ENCODE measurements around the gene TYR.
"Not testable (repeated sequence)": the region's sequence is repeated elsewhere in the genome, so short reads cannot be mapped to it uniquely, and the experiment has no call there.

Gene TYR
- total RNA-seq, result 0 to 0.09 (median 0) reads per million in 4 experiments

GRCh38 chr11:89177691-89178231 is at the start of gene TYR:
Gene TYR (plus strand): TSS chr11:89177875. CDS start chr11:89177954, 79 bp downstream.
- DNase-seq, result no peak

GRCh38 chr11:89136606-89137005 is 41.1 kb upstream of the TYR start:
- DNase-seq, result no peak

GRCh38 chr11:89147229-89147628 is 30.4 kb upstream of the TYR start:
- no peak for DNase-seq

GRCh38 chr11:89159974-89160373 is 17.7 kb upstream of the TYR start:
- DNase-seq, result no peak

GRCh38 chr11:89161949-89162348 is 15.7 kb upstream of the TYR start:
- no peak for DNase-seq

- no peak for DNase-seq
Observed at GRCh38 chr11:89163686-89164085, 14.0 kb upstream of the TYR start.

- DNase-seq, result no peak
Observed at GRCh38 chr11:89168396-89168795, 9.3 kb upstream of the TYR start.

GRCh38 chr11:89175796-89176195 is 1.9 kb upstream of the TYR start:
- no peak for DNase-seq

GRCh38 chr11:89176938-89177337 is 737 bp upstream of the TYR start:
- DNase-seq, result no peak

- no peak for DNase-seq
Observed at GRCh38 chr11:89181111-89181510, 3.4 kb downstream of the TYR start.

- DNase-seq, result no peak
Observed at GRCh38 chr11:89182773-89183518, 5.3 kb downstream of the TYR start.

- DNase-seq, result no peak
Observed at GRCh38 chr11:89184021-89184420, 6.3 kb downstream of the TYR start.

GRCh38 chr11:89189776-89190175 is 12.1 kb downstream of the TYR start:
- no peak for DNase-seq

GRCh38 chr11:89201138-89201537 is 23.5 kb downstream of the TYR start:
- DNase-seq, result no peak

GRCh38 chr11:89203814-89204213 is 26.1 kb downstream of the TYR start:
- no peak for DNase-seq

- no peak for DNase-seq
Observed at GRCh38 chr11:89205378-89205777, 27.7 kb downstream of the TYR start.

- no peak for DNase-seq
Observed at GRCh38 chr11:89220684-89221339, 43.1 kb downstream of the TYR start.

GRCh38 chr11:89235083-89235482 is 57.4 kb downstream of the TYR start:
- no peak for DNase-seq

GRCh38 chr11:89235976-89236375 is 58.3 kb downstream of the TYR start:
- DNase-seq, result no peak

GRCh38 chr11:89247007-89247406 is 69.3 kb downstream of the TYR start:
- DNase-seq, result not testable (repeated sequence)

GRCh38 chr11:89249196-89249595 is 71.5 kb downstream of the TYR start:
- no peak for DNase-seq

- not testable (repeated sequence) for DNase-seq
Observed at GRCh38 chr11:89261483-89261882, 83.8 kb downstream of the TYR start.

- DNase-seq, result no peak
Observed at GRCh38 chr11:89267660-89268302, 90.1 kb downstream of the TYR start.
